HG02852 (cell line): ENCODE measurements around the gene SYT1.

Source experiments
- ATAC-seq: cut with Tn5 transposase; IDR thresholded peaks from one replicate; pipeline ENCODE4 v1.9.1; 2021; ENCODE audit warnings: mild to moderate bottlenecking, moderate library complexity; ENCODE audit not compliant: unreplicated experiment

The SYT1 gene

DNA sequence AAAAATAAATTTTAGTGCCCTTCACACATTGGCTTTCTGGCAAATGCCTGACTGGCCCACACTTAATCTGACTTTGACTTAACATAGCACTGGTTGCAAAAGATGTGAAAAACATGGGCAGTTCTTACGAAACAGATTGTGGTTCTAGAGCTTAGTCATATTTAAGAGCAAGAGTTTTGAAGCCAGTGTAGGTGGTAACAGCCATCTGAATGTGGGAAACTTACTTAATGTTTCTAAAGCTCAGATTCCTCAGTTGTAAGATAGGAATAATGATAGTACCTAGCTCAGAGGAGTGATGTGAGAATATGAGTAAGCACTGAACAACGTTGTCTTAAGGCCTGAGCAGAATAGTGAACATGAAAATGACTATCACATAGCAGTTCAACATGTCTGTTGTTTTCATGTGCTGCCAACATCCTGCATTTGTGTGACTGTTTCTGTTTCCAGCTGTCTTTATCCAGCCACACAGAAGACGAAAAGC is 262.7 kb downstream of the SYT1 start:
- ATAC-seq: peak; percentile 97

DNA sequence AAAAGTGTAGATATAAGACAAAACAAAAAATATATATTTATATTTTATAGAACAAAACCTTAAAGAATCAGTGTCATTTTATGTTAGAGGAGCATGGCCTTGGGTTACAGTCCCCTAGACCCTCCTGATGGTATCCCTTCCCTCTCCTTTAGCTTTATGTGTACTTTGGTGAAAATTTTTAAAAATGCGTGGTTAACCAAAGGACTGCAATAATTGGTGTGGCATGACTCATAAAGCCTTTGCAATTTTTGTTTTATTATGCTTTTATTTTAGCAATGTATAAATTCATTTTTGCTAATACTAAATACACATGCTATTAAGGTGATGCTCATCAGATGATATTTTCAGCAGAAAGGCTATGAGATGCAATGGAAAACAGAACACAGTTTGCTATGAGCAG is 264.4 kb downstream of the SYT1 start:
- no peak for ATAC-seq

DNA sequence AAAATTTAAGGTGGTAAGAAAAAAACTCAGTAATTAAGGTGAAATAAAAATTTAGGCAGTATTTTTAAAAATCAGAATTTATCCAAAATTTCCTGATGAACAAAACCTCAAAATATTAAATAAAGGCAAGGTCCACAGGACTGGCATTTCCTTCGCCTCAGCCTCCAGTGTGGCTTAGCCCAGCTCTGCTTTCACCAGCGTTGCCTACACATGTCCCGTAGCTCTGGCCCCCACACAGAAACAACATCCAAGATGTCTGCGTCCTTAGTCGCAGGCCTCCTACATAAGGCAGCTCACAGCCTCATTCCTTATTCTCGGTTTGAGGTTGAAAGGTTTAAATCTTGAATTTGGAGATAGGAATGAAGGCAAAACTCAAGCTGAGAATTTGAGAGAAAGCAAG is 274.3 kb downstream of the SYT1 start:
- ATAC-seq: no peak

DNA sequence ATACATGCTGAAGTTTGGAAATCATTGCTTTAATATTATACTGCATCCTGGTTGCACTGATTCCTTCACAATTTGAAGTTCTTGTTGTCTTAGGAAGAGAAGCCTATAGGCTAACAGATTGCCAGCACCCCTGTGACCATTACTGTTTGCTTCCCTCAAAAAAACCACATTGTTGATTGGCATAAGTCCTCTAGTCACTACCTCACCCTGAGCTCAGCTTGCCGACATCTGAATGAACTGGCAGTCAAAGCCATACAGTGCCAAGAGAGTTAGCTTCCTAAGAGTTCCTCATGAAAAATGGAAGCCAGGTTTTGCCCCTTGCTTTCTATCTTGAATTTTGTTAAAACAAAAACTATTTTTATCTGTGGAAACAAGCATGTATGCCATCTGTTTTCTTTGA is 276.1 kb downstream of the SYT1 start:
- no peak for ATAC-seq

DNA sequence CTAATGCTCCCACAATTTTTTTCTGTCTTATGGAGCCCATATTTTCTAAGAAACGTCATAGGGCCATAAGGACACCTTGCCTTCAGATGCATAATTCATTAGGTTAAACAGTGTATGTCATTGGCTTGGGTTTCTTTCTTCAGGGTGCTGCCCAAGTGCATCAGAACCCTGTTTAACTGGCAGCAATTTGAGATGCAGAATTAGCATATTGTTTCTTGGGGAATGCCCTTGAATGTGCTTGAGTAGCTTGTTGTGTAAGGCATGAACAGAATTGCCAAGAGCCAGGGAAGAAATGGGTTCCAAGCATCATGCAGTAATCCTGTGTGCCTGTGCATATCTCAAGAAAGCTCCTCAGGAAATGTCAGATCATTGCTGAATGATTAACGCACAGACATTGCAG is 277.2 kb downstream of the SYT1 start:
- ATAC-seq: no peak

DNA sequence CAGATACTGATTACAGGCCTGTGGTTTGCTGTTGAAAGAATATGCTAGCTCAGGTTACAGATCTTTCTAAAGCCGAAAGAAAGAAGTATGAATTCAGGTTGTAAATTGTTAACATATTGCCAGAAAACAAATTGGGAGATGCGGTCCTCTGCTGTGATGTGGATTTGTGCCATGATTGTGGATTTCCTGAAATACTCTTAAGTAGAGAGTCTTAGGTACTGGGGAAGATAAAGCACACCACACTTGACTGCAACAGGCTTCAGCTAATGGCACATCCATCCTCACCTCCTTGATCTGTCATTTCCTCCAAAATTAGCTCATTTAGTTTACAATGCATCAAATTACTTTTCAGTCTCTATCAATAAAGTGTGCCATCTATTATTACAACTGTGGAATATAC is 279.2 kb downstream of the SYT1 start:
- ATAC-seq: no peak

DNA sequence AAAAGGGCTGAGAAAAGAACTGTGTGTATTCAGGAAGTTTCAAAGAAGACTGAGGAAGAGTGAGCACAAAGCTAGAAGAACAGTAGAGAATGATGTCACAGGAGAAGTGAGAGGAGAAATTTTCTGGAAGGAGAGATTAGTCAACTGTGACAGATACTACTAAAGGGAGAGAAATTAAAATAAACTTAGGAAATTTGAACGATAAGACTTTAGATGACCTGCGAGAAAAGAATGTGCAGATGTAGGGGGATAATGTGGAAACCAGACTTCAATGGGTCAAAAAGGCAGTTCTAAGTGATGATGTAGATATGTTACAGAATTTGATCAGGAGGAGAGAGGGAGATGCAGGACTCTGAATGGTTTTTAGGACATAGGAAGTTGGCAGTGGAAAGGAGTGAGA is 287.4 kb downstream of the SYT1 start:
- no peak for ATAC-seq

DNA sequence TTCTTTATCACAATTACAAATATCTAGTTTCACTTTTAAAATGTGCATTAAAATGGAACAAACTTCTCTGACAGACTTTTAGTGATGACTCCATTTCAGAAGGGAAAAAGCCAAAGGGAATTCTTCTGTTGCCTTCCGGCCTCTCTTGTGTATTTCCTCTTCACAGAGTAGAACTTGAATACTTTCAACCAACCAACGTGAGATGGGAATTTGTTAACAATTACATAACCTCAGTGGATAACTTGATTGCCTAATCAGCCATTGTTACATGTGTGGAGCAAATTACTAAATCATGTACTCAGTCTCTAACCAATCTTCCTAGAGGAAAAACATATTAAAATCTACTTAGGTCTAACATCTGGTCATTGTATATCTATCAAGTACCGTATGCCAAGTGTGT is 291.1 kb downstream of the SYT1 start:
- ATAC-seq: no peak

DNA sequence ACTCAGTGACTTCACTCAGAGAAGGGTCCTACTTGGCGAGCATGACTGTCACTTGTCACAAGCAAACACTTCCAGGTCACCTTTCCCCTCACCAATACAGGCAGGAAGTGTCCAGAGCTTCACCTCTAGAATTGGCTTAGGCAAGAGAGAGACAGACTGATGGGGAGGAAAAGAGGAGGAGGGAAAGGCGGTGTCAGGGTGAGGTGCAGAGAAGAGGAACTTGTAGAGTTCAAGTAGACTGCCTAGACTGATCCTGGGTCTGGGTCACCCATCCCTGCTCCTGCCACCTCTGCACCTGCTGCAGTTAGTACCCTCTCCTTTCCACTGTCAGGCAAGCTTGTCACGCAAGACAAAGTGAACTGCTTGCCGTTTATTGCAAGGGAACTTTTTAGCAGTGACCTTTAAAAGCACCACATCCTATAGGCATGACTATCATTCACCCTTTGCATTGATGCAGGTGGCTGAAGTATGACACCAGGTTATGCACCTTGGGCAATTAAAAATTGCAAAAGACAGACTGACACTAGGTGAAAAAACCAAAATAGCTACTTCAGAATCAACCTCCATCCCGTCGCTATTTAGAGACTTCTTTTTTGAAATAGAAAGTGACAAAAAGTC is 292.4 kb downstream of the SYT1 start:
- ATAC-seq: peak; percentile 45

- no peak for ATAC-seq
Observed at GRCh38 chr12:79161249-79161934, 296.8 kb downstream of the SYT1 start.

GRCh38 chr12:79162147-79162772 is 297.7 kb downstream of the SYT1 start:
- ATAC-seq: no peak

- ATAC-seq: no peak
Observed at GRCh38 chr12:79162948-79163347, 298.4 kb downstream of the SYT1 start.

DNA sequence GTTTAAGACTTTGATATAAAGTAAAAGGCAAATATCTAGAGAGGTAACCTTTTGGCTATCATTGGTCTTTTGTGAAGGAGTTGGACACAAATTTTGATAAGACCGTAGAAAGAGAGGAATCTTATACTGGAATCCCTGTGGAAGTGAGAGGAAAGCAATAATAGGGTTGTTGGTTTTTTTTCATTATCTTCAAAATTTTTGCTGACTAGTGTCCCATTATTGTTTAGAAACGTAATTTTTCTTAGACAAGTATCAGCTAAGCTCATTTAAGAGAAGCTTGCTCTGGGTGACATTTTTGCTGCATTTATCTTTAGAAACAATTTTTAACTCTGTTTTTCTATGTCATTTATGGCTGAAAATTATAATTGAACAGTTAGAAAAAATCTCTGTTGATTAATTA is 300.3 kb downstream of the SYT1 start:
- ATAC-seq: no peak

DNA sequence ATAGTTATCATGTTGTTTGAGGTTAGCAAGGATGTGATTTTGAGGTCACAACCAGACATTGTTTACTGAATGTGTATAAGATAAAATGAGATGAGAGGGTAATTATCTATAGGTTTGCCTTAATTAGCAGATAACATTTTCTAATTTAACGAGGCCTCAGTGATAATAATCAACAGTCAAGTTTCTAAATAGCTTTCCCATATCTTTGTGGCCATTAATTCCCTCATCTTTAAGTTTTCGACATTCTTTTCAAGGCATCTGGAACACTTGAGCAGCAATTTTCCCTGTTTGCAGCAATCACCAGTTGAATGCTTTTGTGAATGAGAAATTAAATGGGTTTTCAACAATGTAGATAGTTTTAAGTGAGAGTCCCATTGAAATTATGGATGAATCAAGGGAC is 304.1 kb downstream of the SYT1 start:
- ATAC-seq: no peak

- no peak for ATAC-seq
Observed at GRCh38 chr12:79174626-79175025, 310.1 kb downstream of the SYT1 start.

GRCh38 chr12:79183003-79183402 is 318.4 kb downstream of the SYT1 start:
- ATAC-seq: no peak

DNA sequence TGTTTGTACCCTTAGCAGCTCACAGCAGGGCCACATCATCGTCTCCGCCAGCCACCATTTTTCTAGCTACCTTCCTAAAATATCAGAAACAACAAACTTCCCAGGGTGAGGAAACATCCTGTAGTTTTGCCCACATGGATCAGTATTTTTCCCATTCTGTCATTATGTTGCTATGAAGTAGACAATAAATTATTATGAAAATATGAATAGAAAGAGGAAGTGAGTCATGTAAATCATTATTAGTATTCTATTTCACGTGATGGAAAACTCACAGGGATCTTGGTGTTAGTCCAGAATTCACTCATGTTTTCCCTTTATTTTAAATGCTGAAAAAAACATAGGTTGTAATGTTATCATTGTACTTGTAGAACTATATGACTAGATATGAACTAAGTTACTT is 319.4 kb downstream of the SYT1 start:
- ATAC-seq: no peak

GRCh38 chr12:79186506-79186905 is 321.9 kb downstream of the SYT1 start:
- no peak for ATAC-seq

- ATAC-seq: no peak
Observed at GRCh38 chr12:79187032-79187431, 322.5 kb downstream of the SYT1 start.

- ATAC-seq: no peak
Observed at GRCh38 chr12:79191391-79191790, 326.8 kb downstream of the SYT1 start.

DNA sequence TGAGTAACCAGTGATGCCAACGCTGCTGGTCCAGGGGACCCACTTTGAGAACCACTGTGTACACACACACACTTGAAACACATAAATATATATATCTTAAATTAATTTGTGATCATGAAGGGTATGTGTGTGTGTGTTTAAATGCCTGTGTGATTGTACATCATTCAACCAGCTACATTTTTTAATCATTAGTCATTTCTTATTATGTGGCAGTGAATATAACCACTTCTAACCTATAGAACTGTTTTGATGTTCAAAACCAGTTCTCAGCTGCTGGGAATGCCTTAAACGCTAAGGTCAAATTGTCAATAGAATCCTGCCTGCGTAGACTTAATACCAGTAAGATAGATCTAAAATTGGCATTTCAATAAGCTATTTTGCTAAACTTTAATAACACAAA is 330.0 kb downstream of the SYT1 start:
- no peak for ATAC-seq

GRCh38 chr12:79199166-79199565 is 334.6 kb downstream of the SYT1 start:
- ATAC-seq: no peak
